Stimulated activated CD4-positive, alpha-beta T cell treated with anti-CD3 and anti-CD28 coated beads, Interleukin-4, amount 100 ng/mL, for 24 hours (primary cell): Measurements from ENCODE around the gene AFMID.
A peak's percentile ranks its signal among the peaks of the same experiment; 100 is the strongest.
"Not testable (repeated sequence)": the region's sequence is repeated elsewhere in the genome, so short reads cannot be mapped to it uniquely, and the experiment has no call there.

Source experiments
- DNase-seq: peaks from one replicate; pipeline ENCODE4 v3.0.0-alpha.2; 2020

AFMID gene, protein sequence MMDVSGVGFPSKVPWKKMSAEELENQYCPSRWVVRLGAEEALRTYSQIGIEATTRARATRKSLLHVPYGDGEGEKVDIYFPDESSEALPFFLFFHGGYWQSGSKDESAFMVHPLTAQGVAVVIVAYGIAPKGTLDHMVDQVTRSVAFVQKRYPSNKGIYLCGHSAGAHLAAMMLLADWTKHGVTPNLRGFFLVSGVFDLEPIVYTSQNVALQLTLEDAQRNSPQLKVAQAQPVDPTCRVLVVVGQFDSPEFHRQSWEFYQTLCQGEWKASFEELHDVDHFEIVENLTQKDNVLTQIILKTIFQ

DNA sequence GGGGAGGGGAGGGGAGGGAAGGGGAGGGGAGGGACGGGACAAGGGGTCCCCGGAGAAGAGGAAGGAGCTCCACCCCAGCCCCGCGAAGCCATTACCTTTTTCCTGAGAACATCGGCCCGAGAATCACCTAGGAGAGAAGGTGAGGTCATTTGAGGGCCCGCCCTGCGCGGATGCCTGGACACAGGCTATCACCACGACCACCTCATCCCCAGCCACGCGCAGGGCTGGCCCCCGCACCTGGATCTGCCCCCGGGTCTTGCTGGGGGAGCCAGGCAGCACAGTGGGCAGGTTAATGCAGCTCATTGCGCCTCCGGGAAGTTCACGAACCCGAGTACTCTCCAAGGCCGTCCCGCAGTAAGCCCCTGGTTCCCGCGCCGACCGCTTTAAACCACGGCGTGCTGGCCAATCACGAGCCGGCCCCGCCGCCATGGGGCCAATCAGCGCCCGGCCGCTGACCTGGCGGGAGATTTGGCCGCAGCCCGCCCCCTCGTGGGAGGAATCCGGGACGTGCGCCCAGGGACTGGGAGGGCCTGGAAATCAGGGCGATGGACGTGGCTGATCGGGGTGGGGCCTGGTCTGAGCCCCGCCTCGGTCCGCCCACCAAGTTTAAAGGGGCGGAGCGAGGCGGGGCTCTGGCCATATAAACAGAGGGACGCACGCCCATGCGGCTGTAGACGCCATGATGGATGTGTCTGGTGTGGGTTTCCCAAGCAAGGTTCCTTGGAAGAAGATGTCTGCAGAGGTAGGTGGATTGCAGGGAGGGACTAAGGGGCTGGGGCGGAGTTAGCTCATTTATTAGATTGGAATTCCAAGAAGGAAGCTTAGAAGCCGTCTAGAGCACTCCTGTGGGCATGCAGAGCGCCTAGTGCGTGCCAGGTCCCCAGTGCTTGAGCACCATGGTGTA lies at the start of gene AFMID, which contains the start of gene TK1:
AFMID (plus strand) TSS at position 671 of the 904 bp plus-strand sequence; CDS start at position 680, 9 bp downstream.
TK1 (minus strand) TSS at position 361 of the 904 bp plus-strand sequence; CDS start at position 303, 58 bp downstream.
- peak; percentile 91 for DNase-seq

GRCh38 chr17:78137392-78138203 lies 49.6 kb upstream of the AFMID start:
- DNase-seq, result no peak

- no peak for DNase-seq
Observed at GRCh38 chr17:78138204-78139060, 48.7 kb upstream of the AFMID start.

DNA sequence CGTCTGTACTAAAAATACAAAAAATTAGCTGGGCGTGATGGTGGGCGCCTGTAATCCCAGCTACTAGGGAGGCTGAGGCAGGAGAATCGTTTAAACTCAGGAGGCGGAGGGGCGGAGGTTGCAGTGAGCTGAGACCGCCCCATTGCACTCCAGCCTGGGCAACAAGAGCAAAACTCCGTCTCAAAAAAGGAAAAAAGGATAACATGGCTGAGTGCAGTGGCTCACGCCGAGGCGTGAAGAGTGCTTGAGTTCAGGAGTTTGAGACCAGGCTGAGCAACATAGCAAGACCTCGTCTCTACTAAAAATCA lies 47.3 kb upstream of the AFMID start:
- not testable (repeated sequence) for DNase-seq

- DNase-seq, result peak; percentile 91
Observed at GRCh38 chr17:78140169-78141051, 46.8 kb upstream of the AFMID start.

- no peak for DNase-seq
Observed at GRCh38 chr17:78141437-78142118, 45.6 kb upstream of the AFMID start.

GRCh38 chr17:78142119-78142861 lies 44.9 kb upstream of the AFMID start:
- DNase-seq, result no peak

GRCh38 chr17:78143214-78144146 lies 43.7 kb upstream of the AFMID start:
- DNase-seq, result no peak

- no peak for DNase-seq
Observed at GRCh38 chr17:78144147-78144719, 42.9 kb upstream of the AFMID start.

DNA sequence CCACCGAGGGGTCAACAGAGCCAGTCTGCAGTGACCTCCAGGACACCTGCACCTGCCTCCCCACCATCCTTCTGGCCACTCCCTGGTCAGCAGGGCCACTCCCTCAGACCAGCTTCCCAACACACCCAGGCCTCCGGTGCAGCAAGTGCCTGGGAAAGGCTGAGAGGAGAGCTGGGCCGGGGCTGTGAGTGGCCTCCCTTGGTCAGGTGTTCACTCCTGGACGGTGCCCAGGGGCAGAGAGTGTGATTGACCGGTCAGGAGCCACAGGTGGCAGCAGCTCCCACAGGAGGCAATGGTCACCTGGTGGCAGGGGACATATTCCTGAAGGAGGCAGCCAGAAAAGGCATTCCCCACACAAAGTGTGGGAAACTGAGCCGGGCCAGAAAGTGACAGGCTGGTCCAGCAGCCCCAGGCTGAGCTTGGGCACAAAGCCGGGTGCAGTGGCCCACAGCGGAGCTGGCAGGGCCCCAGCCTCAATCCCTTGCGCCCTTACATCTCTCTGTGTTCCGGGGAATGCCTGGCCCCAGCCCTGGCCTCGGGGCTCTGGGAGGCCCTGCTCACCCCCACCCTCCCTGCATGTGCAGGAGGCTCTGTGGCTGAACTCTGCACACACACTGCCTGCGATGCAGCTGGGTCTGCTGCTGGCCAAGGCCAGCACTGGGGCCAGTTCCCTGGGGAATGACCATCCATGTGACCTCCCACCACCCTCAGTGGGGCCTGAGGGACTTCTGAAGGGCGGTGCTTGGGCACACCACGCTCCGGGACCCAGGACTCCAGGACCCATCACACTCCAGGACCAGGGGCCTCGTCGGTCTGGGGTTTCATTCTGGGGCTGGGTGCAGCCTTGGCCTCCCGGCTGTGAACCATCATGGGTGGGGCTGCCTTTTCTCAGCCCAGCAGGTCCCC lies 42.2 kb upstream of the AFMID start:
- DNase-seq, result no peak

GRCh38 chr17:78146471-78146869 lies 40.7 kb upstream of the AFMID start:
- DNase-seq, result no peak

DNA sequence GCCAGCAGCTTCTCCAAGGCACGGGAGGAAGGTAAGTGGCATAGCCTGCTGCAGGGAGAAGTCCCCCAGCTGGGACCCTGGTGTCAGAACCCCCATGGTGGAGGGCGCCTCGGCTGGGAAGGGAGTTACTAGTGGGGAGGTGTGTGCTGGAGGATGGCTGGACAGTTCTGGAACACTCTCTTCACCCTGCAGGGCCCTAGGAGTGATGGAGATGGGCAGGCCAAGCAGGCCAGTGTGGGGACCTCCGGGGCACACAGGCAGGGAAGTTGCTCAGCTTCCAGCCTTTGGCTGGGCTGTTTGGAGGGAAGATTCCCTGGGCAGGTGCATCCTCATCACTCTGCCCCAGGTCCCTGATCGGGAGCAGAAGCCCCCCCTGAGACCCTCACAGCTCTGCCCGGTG lies 40.3 kb upstream of the AFMID start:
- no peak for DNase-seq

DNA sequence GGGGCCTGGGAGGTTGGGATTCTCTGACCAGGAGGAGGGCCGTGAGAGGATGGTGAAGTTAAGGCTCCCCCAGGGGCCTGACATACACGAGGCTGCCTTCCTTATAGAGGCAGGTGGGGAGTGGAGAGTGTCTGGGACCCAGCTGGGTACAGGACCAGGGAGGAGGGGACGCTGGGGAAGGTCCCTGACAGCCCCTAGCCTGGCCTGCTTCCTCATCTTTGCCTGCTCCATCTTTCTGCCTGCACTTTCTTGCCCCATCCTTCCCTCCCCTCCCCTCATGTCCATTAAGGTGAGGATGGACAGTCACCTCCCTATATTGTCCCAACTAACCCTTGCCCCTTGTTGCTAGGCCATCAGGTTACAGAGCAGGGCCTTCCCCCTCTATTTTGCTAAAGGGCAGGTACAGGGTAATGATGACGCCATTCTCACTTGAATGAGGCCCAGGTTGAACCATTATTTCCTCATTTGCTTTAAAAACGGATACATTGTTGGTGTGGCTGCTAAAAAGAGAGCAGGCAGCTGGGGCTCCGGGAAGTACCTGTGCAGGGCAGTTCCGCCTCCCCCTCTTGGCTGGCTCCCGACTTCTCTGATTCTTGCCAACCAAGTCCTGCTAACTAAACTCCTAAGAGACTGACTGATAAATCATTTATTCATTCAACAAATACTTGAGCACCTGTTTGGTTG lies 39.7 kb upstream of the AFMID start:
- no peak for DNase-seq

DNA sequence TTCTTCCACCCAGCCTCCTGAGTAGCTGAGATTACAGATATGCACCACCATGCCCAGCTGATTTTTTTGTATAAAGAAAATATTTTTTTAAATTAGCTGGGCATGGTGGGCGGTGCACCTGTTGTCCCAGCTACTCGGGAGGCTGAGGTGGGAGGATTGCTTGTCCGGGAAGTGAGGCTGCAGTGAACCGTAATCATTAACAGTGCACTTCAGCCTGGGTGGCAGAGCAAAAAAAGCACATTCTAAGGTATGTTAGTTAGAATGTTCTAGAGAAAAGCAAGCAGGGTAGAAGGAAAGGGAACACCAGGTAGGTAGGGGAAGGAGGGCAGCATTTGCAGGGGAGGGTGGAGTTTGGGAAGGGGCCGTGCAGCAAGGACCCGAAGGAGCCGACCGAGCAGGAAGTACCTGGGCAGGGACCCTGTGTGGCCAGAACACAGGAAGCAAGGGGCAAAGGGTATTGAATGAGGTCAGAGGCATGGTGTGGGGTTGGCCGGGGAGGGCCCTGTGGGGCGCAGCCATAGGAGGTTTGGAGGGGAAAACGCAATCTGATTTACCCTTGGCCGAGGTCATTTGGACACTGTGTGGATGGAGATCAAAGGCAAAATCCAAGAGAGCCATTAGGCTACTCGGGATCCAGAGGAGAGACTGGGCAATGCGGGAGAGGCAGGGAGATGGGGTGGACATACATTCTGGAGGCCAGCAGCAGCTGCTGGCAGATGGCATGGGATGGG lies 38.7 kb upstream of the AFMID start:
- no peak for DNase-seq

- no peak for DNase-seq
Observed at GRCh38 chr17:78151514-78152008, 35.6 kb upstream of the AFMID start.
